Mononuclear cell (primary cell): ENCODE results near the gene RFX3. TPM values are rescaled to one million over a fixed set of nuclear protein-coding genes. Genes with fewer than 3 reads are reported as not detected.

Experiments used
- H3K27me3 ChIP-seq: 2 replicates; pipeline ENCODE4 v1.6.0; 2011; ENCODE audit warnings: low read length, control low read depth; ENCODE audit not compliant: insufficient read depth
- H3K4me1 ChIP-seq: 2 replicates; pipeline ENCODE4 v1.5.1; 2011; ENCODE audit warnings: mild to moderate bottlenecking, low read length, control low read depth; ENCODE audit not compliant: insufficient read depth
- H3K4me3 ChIP-seq: 2 replicates; pipeline ENCODE4 v1.5.1; 2011; ENCODE audit warnings: mild to moderate bottlenecking, low read length, moderate library complexity
- H3K9me3 ChIP-seq: 2 replicates; pipeline ENCODE4 v1.5.1; 2011; ENCODE audit warnings: low read depth, mild to moderate bottlenecking, control low read depth, low read length
- total RNA-seq: library from RNA; depleted of rRNA; stranded (reverse); fragments of >200 nt; gene quantifications from one replicate; pipeline ENCODE4 v1.2.3, GENCODE V29; 2012

Gene RFX3
- total RNA-seq, 1 donor, result 11.9 TPM

GRCh38 chr9:3502560-3503398 lies 23.0 kb downstream of the RFX3 start:
- no peaks in the 10 kb centered on the region for H3K4me1 ChIP-seq
- no peaks in the 10 kb centered on the region for H3K27me3 ChIP-seq
- no peaks in the 10 kb centered on the region for H3K9me3 ChIP-seq
- H3K4me3 ChIP-seq, result no peak overlapping the region

GRCh38 chr9:3500044-3500443 lies 25.8 kb downstream of the RFX3 start:
- H3K9me3 ChIP-seq, result no peaks in the 10 kb centered on the region
- no peaks in the 10 kb centered on the region for H3K27me3 ChIP-seq
- no peak overlapping the region for H3K4me3 ChIP-seq
- no peaks in the 10 kb centered on the region for H3K4me1 ChIP-seq

- no peaks in the 10 kb centered on the region for H3K9me3 ChIP-seq
- no peak overlapping the region for H3K4me3 ChIP-seq
- H3K4me1 ChIP-seq, result no peaks in the 10 kb centered on the region
- H3K27me3 ChIP-seq, result no peaks in the 10 kb centered on the region
Measured at GRCh38 chr9:3498691-3499090, 27.1 kb downstream of the RFX3 start.

- no peak overlapping the region for H3K4me3 ChIP-seq
- H3K4me1 ChIP-seq, result no peaks in the 10 kb centered on the region
- no peaks in the 10 kb centered on the region for H3K27me3 ChIP-seq
- no peaks in the 10 kb centered on the region for H3K9me3 ChIP-seq
Measured at GRCh38 chr9:3497857-3498256, 27.9 kb downstream of the RFX3 start.

DNA sequence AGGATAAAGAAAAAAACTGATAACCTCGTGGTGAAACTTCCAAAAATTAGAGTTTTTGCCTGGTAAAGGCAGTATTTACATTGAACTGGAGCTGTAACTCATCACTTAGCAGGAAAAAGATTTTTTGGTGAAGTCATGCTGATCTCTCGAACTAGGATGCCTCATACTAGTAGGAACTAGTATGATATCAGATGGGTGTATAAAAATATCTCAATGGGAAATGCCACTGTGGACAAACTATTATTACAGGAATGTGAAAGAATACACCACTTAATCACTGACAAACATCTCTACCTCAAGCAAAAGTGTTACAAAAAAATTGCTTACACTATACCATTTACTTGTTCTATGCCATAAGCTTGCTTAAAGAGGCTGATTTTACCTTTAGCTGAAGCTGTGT lies 28.4 kb downstream of the RFX3 start:
- Histone ChIP-seq H3K4me3 (no peak overlapping the region), H3K9me3 (no peaks in the 10 kb centered on the region), H3K27me3 (no peaks in the 10 kb centered on the region), H3K4me1 (no peaks in the 10 kb centered on the region)

DNA sequence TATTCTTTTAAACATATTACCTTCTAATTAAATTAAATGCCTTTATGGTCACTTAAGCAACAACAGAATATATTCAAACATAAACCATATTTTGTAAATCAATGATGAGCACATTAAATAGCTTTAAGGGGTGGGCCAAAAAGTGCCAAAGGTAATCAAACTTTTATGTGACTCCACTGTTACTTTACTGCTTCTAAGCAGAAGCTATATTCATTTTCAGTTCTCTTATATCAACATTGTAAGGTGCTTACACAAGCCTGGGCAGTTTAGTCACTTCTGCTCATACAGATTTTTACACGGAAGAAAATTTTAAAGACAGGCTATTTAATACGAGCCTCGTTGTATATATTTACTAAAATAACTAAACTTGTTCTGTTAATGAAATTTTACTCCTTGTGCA lies 29.9 kb downstream of the RFX3 start:
- no peaks in the 10 kb centered on the region for H3K4me1 ChIP-seq
- H3K4me3 ChIP-seq, result no peak overlapping the region
- H3K27me3 ChIP-seq, result no peaks in the 10 kb centered on the region
- no peaks in the 10 kb centered on the region for H3K9me3 ChIP-seq

DNA sequence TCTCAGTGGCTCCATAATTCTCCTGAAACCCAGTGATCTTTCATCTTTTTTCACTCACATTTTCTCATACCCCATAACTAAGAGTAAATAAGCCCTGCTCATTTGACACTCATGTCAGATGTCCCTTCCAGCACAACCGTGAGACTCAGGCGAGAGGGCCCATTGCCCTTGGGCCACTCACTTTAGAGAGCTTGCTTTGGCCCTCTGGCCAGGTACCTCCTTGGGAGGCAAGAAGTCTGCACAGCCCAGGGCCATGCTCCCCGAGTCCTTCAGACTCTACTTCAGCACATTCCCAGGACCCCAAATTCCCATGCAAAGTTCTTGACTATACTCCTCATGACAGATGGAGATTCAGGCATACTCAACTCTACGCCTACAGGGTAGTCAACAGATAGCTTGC lies 33.6 kb downstream of the RFX3 start:
- no peaks in the 10 kb centered on the region for H3K27me3 ChIP-seq
- no peaks in the 10 kb centered on the region for H3K4me1 ChIP-seq
- H3K4me3 ChIP-seq, result no peak overlapping the region
- no peaks in the 10 kb centered on the region for H3K9me3 ChIP-seq

GRCh38 chr9:3491450-3491849 lies 34.4 kb downstream of the RFX3 start:
- H3K4me3 ChIP-seq, result no peak overlapping the region
- H3K9me3 ChIP-seq, result no peaks in the 10 kb centered on the region
- no peaks in the 10 kb centered on the region for H3K27me3 ChIP-seq
- no peaks in the 10 kb centered on the region for H3K4me1 ChIP-seq

DNA sequence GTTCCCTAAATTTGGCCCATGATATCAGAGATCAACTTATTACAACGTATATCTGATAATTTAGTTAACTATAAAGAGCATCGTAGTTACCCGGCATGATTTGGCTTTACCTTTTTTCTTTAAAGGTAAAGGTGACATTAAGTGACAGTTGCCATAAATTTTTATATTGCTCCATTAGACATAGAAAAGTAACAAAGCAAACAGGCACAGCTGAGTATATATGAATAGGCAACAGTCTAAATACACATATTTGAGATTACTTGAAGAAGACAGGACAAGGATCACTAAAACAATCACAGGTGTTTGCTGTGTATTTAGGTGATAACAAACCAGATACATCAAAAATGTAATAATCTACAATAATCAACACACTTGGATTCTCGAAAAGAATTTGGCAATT lies 34.8 kb downstream of the RFX3 start:
- H3K4me3 ChIP-seq, result no peak overlapping the region
- H3K9me3 ChIP-seq, result no peaks in the 10 kb centered on the region
- no peaks in the 10 kb centered on the region for H3K4me1 ChIP-seq
- no peaks in the 10 kb centered on the region for H3K27me3 ChIP-seq

- H3K4me3 ChIP-seq, result no peak overlapping the region
- H3K27me3 ChIP-seq, result no peaks in the 10 kb centered on the region
- no peaks in the 10 kb centered on the region for H3K9me3 ChIP-seq
- H3K4me1 ChIP-seq, result peaks cover 18% of the 10 kb centered on the region
Measured at GRCh38 chr9:3482578-3482977, 43.2 kb downstream of the RFX3 start.

- no peak overlapping the region for H3K4me3 ChIP-seq
- no peaks in the 10 kb centered on the region for H3K9me3 ChIP-seq
- H3K4me1 ChIP-seq, result peaks cover 18% of the 10 kb centered on the region
- H3K27me3 ChIP-seq, result no peaks in the 10 kb centered on the region
Measured at GRCh38 chr9:3480353-3480655, 45.5 kb downstream of the RFX3 start.

DNA sequence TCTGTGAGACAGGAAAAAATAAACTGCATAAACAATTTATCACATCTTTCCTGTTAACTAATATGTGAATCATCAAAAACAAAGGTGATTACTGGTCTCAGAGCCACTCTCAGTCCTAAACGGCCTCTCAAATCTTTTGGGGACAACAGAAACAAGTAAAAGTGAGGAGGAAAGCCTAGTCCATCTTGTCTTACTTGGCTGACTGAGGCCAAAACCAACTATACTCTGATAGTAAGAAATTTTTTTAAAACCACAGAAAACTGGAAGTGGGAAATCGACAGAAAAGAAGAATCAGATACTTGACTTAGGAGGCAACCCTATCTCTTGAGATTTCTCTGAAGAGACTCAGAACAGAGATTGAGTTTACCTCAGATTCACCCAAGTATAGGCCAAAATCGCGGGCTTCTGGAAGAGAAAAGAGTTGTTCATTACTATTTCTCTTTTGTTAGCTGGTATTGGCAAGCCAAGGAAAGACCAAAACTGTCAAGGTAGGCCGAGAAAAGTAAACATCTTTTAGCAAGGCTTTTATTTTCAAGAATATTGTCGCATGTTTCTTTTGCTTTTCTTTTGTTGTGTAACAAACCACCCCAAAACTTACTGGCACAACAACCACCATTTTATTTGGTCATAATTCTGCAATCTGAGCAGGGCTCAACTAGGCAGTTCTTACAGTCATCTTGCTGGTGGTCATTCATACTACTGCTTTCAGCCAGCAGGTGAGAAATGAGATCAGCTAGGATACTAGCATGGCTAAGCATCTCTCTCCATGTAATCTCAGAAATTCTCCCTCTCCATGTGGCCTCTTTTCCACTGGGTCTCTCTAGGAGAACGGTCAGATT lies 46.1 kb downstream of the RFX3 start:
- Histone ChIP-seq H3K4me3 (no peak overlapping the region), H3K4me1 (peaks cover 18% of the 10 kb centered on the region), H3K9me3 (no peaks in the 10 kb centered on the region)

GRCh38 chr9:3478549-3478953 lies 47.2 kb downstream of the RFX3 start:
- Histone ChIP-seq H3K9me3 (no peaks in the 10 kb centered on the region), H3K4me1 (peaks cover 21% of the 10 kb centered on the region), H3K4me3 (no peak overlapping the region), H3K27me3 (no peaks in the 10 kb centered on the region)

More for the DNA sequence above, 46.1 kb downstream of the RFX3 start:
- no peaks in the 10 kb centered on the region for H3K27me3 ChIP-seq

GRCh38 chr9:3477236-3477834 lies 48.5 kb downstream of the RFX3 start:
- Histone ChIP-seq H3K27me3 (no peaks in the 10 kb centered on the region), H3K4me3 (no peak overlapping the region), H3K9me3 (no peaks in the 10 kb centered on the region), H3K4me1 (peaks cover 24% of the 10 kb centered on the region)

DNA sequence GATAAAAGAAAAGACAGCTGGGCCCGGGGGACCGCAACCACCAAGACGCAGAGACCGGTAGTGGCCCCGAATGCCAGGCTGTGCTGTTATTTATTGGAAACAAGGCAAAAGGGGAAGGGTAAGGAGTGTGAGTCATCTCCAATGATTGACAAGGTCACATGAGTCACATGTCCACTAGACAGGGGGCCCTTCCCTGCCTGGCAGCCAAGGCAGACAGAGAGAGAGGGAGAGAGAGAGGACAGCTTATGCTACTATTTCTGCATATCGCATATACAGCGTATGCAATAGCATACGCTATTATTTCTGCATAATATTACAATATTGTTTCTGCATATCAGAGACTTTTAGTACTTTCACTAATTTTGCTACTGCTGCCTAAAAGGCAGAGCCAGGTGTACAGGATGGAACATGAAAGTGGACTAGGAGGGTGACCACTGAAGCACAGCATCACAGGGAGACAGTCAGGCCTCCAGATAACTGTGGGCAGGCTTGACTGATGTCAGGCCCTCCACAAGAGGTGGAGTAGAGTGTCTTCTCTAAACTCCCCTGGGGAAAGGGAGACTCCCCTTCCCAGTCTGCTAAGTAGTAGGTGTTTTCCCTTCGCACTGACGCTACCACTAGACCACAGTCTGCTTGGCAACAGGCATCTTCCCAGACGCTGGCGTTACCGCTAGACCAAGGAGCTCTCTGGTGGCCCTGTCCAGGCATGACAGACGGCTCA lies 50.3 kb downstream of the RFX3 start:
- H3K9me3 ChIP-seq, result no peaks in the 10 kb centered on the region
- H3K27me3 ChIP-seq, result no peaks in the 10 kb centered on the region
- no peak overlapping the region for H3K4me3 ChIP-seq
- peaks cover 24% of the 10 kb centered on the region for H3K4me1 ChIP-seq
